Muscle layer of colon (tissue), 2 donors: ENCODE data around the gene ACOXL.

Experiments used
- H3K27ac ChIP-seq: one replicate; pipeline ENCODE4 v1.7.0; 2013; ENCODE audit warnings: low read depth, mild to moderate bottlenecking, low read length, moderate library complexity
- H3K27me3 ChIP-seq, 2 donors: one replicate each; pipeline ENCODE4 v1.7.0; 2013; ENCODE audit warnings: low read length in 2 of 2, mild to moderate bottlenecking in 2 of 2; ENCODE audit not compliant: insufficient read depth in 2 of 2, control insufficient read depth in 1 of 2
- H3K36me3 ChIP-seq: one replicate; pipeline ENCODE4 v1.7.0; 2013; ENCODE audit warnings: mild to moderate bottlenecking, low read length; ENCODE audit not compliant: insufficient read depth
- H3K4me1 ChIP-seq: one replicate; pipeline ENCODE4 v1.7.0; 2013; ENCODE audit warnings: mild to moderate bottlenecking, low read length; ENCODE audit not compliant: insufficient read depth
- H3K4me3 ChIP-seq, 2 donors: one replicate each; pipeline ENCODE4 v1.7.0; 2013; ENCODE audit warnings: low read length in 2 of 2, low read depth in 1 of 2, mild to moderate bottlenecking in 1 of 2, moderate library complexity in 1 of 2
- H3K9ac ChIP-seq: one replicate; pipeline ENCODE4 v1.7.0; 2013; ENCODE audit warnings: low read length
- H3K9me3 ChIP-seq: one replicate; pipeline ENCODE4 v1.7.0; 2013; ENCODE audit warnings: mild to moderate bottlenecking, low read length
- donor health status: abdominal sarcoma.
- donor health status: Adenocarcinoma of cecum.

Gene ACOXL

GRCh38 chr2:111031546-111032478 is 299.4 kb downstream of the ACOXL start:
- H3K9ac ChIP-seq: no peak overlapping the region
- no peak overlapping the region for H3K27ac ChIP-seq
- H3K4me3 ChIP-seq: no peak overlapping the region

GRCh38 chr2:111032721-111033429 is 300.5 kb downstream of the ACOXL start:
- no peak overlapping the region for H3K27ac ChIP-seq
- H3K9ac ChIP-seq: no peak overlapping the region
- no peaks in the 10 kb centered on the region for H3K27me3 ChIP-seq
- no peak overlapping the region for H3K4me3 ChIP-seq
- H3K4me1 ChIP-seq: no peaks in the 10 kb centered on the region
- H3K36me3 ChIP-seq: no peaks in the 10 kb centered on the region
- H3K9me3 ChIP-seq: no peaks in the 10 kb centered on the region

More at GRCh38 chr2:111031546-111032478, 299.4 kb downstream of the ACOXL start:
- no peaks in the 10 kb centered on the region for H3K9me3 ChIP-seq
- no peaks in the 10 kb centered on the region for H3K36me3 ChIP-seq
- H3K4me1 ChIP-seq: no peaks in the 10 kb centered on the region
- no peaks in the 10 kb centered on the region for H3K27me3 ChIP-seq

GRCh38 chr2:111034146-111034545 is 301.8 kb downstream of the ACOXL start:
- no peaks in the 10 kb centered on the region for H3K27me3 ChIP-seq
- H3K4me3 ChIP-seq: no peak overlapping the region
- H3K27ac ChIP-seq: no peak overlapping the region
- no peak overlapping the region for H3K9ac ChIP-seq
- H3K36me3 ChIP-seq: no peaks in the 10 kb centered on the region
- no peaks in the 10 kb centered on the region for H3K9me3 ChIP-seq
- no peaks in the 10 kb centered on the region for H3K4me1 ChIP-seq

GRCh38 chr2:111034606-111035005 is 302.2 kb downstream of the ACOXL start:
- Histone ChIP-seq H3K9ac (no peak overlapping the region), H3K4me3 (no peak overlapping the region), H3K27me3 (no peaks in the 10 kb centered on the region), H3K36me3 (no peaks in the 10 kb centered on the region), H3K9me3 (no peaks in the 10 kb centered on the region), H3K4me1 (no peaks in the 10 kb centered on the region), H3K27ac (no peak overlapping the region)

- no peaks in the 10 kb centered on the region for H3K36me3 ChIP-seq
- H3K4me3 ChIP-seq: no peak overlapping the region
- no peaks in the 10 kb centered on the region for H3K27me3 ChIP-seq
Observed at GRCh38 chr2:111035830-111036441, 303.6 kb downstream of the ACOXL start.

GRCh38 chr2:111037128-111037527 is 304.8 kb downstream of the ACOXL start:
- Histone ChIP-seq H3K27me3 (no peaks in the 10 kb centered on the region), H3K9me3 (no peaks in the 10 kb centered on the region), H3K36me3 (no peaks in the 10 kb centered on the region), H3K27ac (no peak overlapping the region), H3K4me1 (no peaks in the 10 kb centered on the region), H3K9ac (no peak overlapping the region), H3K4me3 (no peak overlapping the region)

More at GRCh38 chr2:111035830-111036441, 303.6 kb downstream of the ACOXL start:
- no peaks in the 10 kb centered on the region for H3K9me3 ChIP-seq
- H3K4me1 ChIP-seq: no peaks in the 10 kb centered on the region
- no peak overlapping the region for H3K9ac ChIP-seq
- H3K27ac ChIP-seq: no peak overlapping the region

GRCh38 chr2:111039628-111040383 is 307.4 kb downstream of the ACOXL start:
- no peaks in the 10 kb centered on the region for H3K27me3 ChIP-seq
- no peak overlapping the region for H3K4me3 ChIP-seq
- no peaks in the 10 kb centered on the region for H3K36me3 ChIP-seq
- H3K27ac ChIP-seq: no peak overlapping the region
- H3K9me3 ChIP-seq: no peaks in the 10 kb centered on the region
- H3K9ac ChIP-seq: no peak overlapping the region
- no peaks in the 10 kb centered on the region for H3K4me1 ChIP-seq

- no peaks in the 10 kb centered on the region for H3K36me3 ChIP-seq
- no peaks in the 10 kb centered on the region for H3K4me1 ChIP-seq
- no peaks in the 10 kb centered on the region for H3K9me3 ChIP-seq
- no peak overlapping the region for H3K9ac ChIP-seq
- no peaks in the 10 kb centered on the region for H3K27me3 ChIP-seq
- H3K4me3 ChIP-seq: no peak overlapping the region
- no peak overlapping the region for H3K27ac ChIP-seq
Observed at GRCh38 chr2:111041398-111042202, 309.2 kb downstream of the ACOXL start.

GRCh38 chr2:111042261-111042660 is 309.9 kb downstream of the ACOXL start:
- Histone ChIP-seq H3K36me3 (no peaks in the 10 kb centered on the region), H3K4me3 (no peak overlapping the region), H3K27ac (no peak overlapping the region), H3K9ac (no peak overlapping the region), H3K9me3 (no peaks in the 10 kb centered on the region), H3K27me3 (no peaks in the 10 kb centered on the region), H3K4me1 (no peaks in the 10 kb centered on the region)
